BLaER1 treated with 17β-estradiol and CSF1 and Interleukin-3, amounts not matched to agents 10 nM and 100 nM (cell line): ENCODE data around the gene PNMA8A.

Source experiments
- H3K27ac ChIP-seq, 11 experiments: shearing (Covaris generic); formaldehyde crosslinking; 2 replicates each; pipeline ENCODE4 v1.8.1; 2022
- H3K27me3 ChIP-seq, 11 experiments: shearing (Covaris generic); formaldehyde crosslinking; 2 replicates each; pipeline ENCODE4 v1.8.1; 2022
- H3K36me3 ChIP-seq, 11 experiments: shearing (Covaris generic); formaldehyde crosslinking; 2 replicates each; pipeline ENCODE4 v1.8.1; 2022
- H3K4me1 ChIP-seq, 10 experiments: shearing (Covaris generic); formaldehyde crosslinking; 2 replicates each; pipeline ENCODE4 v1.8.1; 2022
- H3K4me2 ChIP-seq, 11 experiments: shearing (Covaris generic); formaldehyde crosslinking; 2 replicates each; pipeline ENCODE4 v1.8.1; 2022
- H3K4me3 ChIP-seq, 10 experiments: shearing (Covaris generic); formaldehyde crosslinking; 2 replicates each; pipeline ENCODE4 v1.8.1; 2022
- H3K9ac ChIP-seq, 11 experiments: shearing (Covaris generic); formaldehyde crosslinking; 2 replicates each; pipeline ENCODE4 v1.8.1; 2022
- H3K9me3 ChIP-seq, 11 experiments: shearing (Covaris generic); formaldehyde crosslinking; replicated peaks in 1 of 11; 2 replicates each; pipeline ENCODE4 v1.8.1; 2022
- H4K20me1 ChIP-seq, 11 experiments: shearing (Covaris generic); formaldehyde crosslinking; 2 replicates each; pipeline ENCODE4 v1.8.1; 2022
- Cebpa-rat ChIP-seq, 11 experiments: shearing (Covaris generic); IDR thresholded peaks; 2 replicates each; pipeline ENCODE4 v1.8.1; 2022

The PNMA8A gene

DNA sequence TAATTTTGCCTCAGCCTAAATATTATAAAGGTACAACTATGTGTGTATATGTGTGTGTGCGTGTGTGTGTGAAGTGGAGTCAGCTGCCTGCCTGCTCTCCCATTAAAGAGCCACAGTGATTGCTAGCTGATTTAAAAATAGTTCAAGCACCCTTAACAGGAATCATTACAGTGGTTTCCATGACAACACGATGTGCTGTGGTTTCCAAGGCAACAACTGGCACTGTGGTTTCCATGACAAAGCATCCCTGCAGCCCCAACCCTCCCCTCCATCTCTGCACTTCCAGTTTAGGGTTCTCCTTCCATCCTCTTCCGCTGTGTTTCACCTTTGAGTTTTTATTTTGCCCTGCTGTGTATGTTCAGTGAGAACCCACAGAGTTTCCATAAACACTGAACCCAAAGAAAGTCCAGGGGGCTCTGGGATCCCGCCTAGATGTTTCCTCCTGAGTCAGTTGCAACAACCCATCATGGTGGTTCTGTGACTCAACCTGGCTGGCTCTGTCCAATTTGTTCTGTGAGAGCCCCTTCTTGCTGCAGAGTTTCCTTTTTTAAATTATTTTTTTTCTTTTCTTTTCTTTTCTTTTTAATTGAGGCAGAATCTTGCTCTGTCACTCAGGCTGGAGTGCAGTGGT, 7.1 kb upstream of the PNMA8A start:
- H3K4me3 ChIP-seq: no peak overlapping the region
- H3K4me1 ChIP-seq: peaks cover 27 to 59% (median 45%) of the 10 kb centered on the region in 10 experiments
- H3K9me3 ChIP-seq: no peaks in the 10 kb centered on the region
- H3K27ac ChIP-seq: peak overlapping the region in 2 of 11 experiments; percentile 52 to 53; a peak in 3 of 22 replicates
- H3K9ac ChIP-seq: no peak overlapping the region
- peak overlapping the region in 9 of 11 experiments; percentile 31 to 77 (median 52); a peak in 18 of 22 replicates for H3K4me2 ChIP-seq
- no peaks in the 10 kb centered on the region for H4K20me1 ChIP-seq
- H3K36me3 ChIP-seq: no peaks in the 10 kb centered on the region
- no peaks in the 10 kb centered on the region for H3K27me3 ChIP-seq
- no peak for TF ChIP-seq Cebpa-rat (IDR thresholded peaks at IDR 0.05)

GRCh38 chr19:46475986-46476385, 4.6 kb upstream of the PNMA8A start:
- Histone ChIP-seq H4K20me1 (no peaks in the 10 kb centered on the region), H3K4me3 (no peak overlapping the region), H3K4me2 (0 out of 22 replicates have a peak overlapping the region, but pooled peaks of 1 of the 11 experiments have one; percentile 29), H3K27me3 (no peaks in the 10 kb centered on the region), H3K36me3 (no peaks in the 10 kb centered on the region), H3K27ac (no peak overlapping the region), H3K4me1 (peaks cover 35 to 70% (median 57%) of the 10 kb centered on the region in 10 experiments), H3K9ac (no peak overlapping the region), H3K9me3 (no peaks in the 10 kb centered on the region)
- no peak for TF ChIP-seq Cebpa-rat (IDR thresholded peaks at IDR 0.05)

- Histone ChIP-seq H3K4me2 (peak overlapping the region; percentile 65 to 87 (median 77)), H3K9me3 (no peaks in the 10 kb centered on the region), H3K4me1 (peaks cover 35 to 84% (median 75%) of the 10 kb centered on the region in 10 experiments), H4K20me1 (no peaks in the 10 kb centered on the region), H3K27me3 (no peaks in the 10 kb centered on the region), H3K4me3 (no peak overlapping the region; a peak in 1 of 20 replicates), H3K27ac (peak overlapping the region in 8 of 11 experiments; percentile 15 to 93 (median 68); a peak in 15 of 22 replicates), H3K36me3 (no peaks in the 10 kb centered on the region), H3K9ac (peak overlapping the region in 6 of 11 experiments; percentile 17 to 59 (median 42); a peak in 10 of 22 replicates)
- no peak for TF ChIP-seq Cebpa-rat (IDR thresholded peaks at IDR 0.05)
Measured at GRCh38 chr19:46474211-46474610, 2.8 kb upstream of the PNMA8A start.

DNA sequence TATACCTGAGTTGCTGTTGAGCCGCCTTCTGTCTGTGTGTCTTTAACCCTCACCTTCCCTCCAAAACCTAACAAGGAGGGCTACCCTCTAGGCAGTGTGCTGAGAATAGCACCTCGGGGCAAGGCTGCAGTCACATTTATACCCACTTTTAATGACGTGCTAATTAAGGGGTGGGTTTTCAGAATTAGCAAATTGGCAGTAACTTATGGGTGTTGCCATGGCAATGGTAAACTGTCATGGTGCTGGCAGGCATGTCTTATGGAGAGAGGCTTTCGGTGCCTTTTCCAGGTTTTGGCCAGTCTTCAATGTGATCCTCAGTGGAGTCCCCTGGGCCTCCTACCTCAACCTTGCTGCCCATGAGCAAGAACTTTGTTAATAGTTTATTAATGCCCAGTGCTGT, 1.2 kb upstream of the PNMA8A start:
- Histone ChIP-seq H3K4me1 (peaks cover 31 to 87% (median 78%) of the 10 kb centered on the region in 10 experiments), H3K9ac (no peak overlapping the region), H4K20me1 (no peaks in the 10 kb centered on the region), H3K27ac (peak overlapping the region in 6 of 11 experiments; percentile 55 to 93 (median 72); a peak in 11 of 22 replicates), H3K27me3 (no peaks in the 10 kb centered on the region), H3K4me3 (no peak overlapping the region), H3K36me3 (no peaks in the 10 kb centered on the region), H3K9me3 (no peaks in the 10 kb centered on the region), H3K4me2 (peak overlapping the region in 9 of 11 experiments; percentile 70 to 87 (median 77); a peak in 16 of 22 replicates)
- no peak for TF ChIP-seq Cebpa-rat (IDR thresholded peaks at IDR 0.05)

DNA sequence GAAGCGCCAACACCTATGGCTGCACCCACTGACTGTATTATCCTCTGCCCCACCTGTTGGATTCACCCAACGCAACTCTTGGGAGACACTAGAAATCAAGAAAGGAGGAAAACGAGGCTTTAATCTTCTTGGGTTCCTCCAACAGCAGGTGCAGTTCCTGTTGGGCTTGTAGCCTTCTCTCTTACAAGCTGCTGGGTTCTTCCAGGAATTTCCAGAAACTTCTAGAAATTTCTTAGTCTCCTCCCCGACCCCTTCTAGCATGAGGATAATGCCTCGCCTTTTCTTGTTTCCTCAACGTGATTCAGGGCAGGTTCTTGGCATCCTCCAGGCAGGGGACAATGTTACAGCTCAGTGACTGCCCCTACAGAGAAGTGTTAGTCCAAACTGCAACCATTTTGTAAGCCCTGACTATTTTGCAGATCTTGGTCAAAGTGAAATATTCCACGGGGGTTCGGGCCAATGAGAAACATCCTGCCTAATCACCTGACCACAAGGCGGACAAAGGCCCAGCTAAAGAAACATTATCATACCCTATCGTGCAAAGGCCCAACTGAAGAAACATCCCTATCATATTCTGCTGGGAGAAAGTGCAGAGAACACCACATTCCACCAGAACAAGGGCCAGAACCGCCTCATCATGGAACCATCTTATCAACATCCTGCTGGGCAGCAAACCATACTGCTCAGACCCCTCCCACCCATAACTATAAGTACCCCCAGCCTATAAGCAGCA, 614 bp upstream of the PNMA8A start:
- no peaks in the 10 kb centered on the region for H3K27me3 ChIP-seq

GRCh38 chr19:46470376-46470775, 987 bp downstream of the PNMA8A start:
- no peaks in the 10 kb centered on the region for H3K9me3 ChIP-seq
- H3K9ac ChIP-seq: peak overlapping the region in 4 of 11 experiments; percentile 18 to 62 (median 32); a peak in 3 of 22 replicates
- H3K36me3 ChIP-seq: no peaks in the 10 kb centered on the region
- H3K4me2 ChIP-seq: peak overlapping the region in 9 of 11 experiments; percentile 43 to 87 (median 76); a peak in 18 of 22 replicates
- peak overlapping the region in 6 of 11 experiments; percentile 4 to 93 (median 90); a peak in 9 of 22 replicates for H3K27ac ChIP-seq
- H3K4me1 ChIP-seq: peaks cover 35 to 100% (median 93%) of the 10 kb centered on the region in 10 experiments
- no peak for TF ChIP-seq Cebpa-rat (IDR thresholded peaks at IDR 0.05)
- no peaks in the 10 kb centered on the region for H4K20me1 ChIP-seq
- no peak overlapping the region for H3K4me3 ChIP-seq
- no peaks in the 10 kb centered on the region for H3K27me3 ChIP-seq

More for the DNA sequence above, 614 bp upstream of the PNMA8A start:
- peaks cover 32 to 87% (median 79%) of the 10 kb centered on the region in 10 experiments for H3K4me1 ChIP-seq
- no peaks in the 10 kb centered on the region for H3K9me3 ChIP-seq
- no peaks in the 10 kb centered on the region for H4K20me1 ChIP-seq
- no peak overlapping the region for H3K9ac ChIP-seq
- TF ChIP-seq Cebpa-rat (IDR thresholded peaks at IDR 0.05): no peak
- no peak overlapping the region for H3K4me3 ChIP-seq
- H3K36me3 ChIP-seq: no peaks in the 10 kb centered on the region
- peak overlapping the region in 4 of 11 experiments; percentile 15 to 93 (median 92); a peak in 5 of 22 replicates for H3K27ac ChIP-seq
- peak overlapping the region in 8 of 11 experiments; percentile 70 to 87 (median 78); a peak in 15 of 22 replicates for H3K4me2 ChIP-seq

- no peak for TF ChIP-seq Cebpa-rat (IDR thresholded peaks at IDR 0.05)
- Histone ChIP-seq H3K4me3 (no peak overlapping the region), H3K9ac (peak overlapping the region in 2 of 11 experiments; percentile 29 to 62; a peak in 2 of 22 replicates), H3K36me3 (no peaks in the 10 kb centered on the region), H3K4me2 (peak overlapping the region in 10 of 11 experiments; percentile 28 to 87 (median 76); a peak in 19 of 22 replicates), H3K27me3 (no peaks in the 10 kb centered on the region), H3K27ac (peak overlapping the region in 6 of 11 experiments; percentile 2 to 93 (median 90); a peak in 10 of 22 replicates), H3K4me1 (peaks cover 34 to 100% (median 98%) of the 10 kb centered on the region in 10 experiments), H3K9me3 (no peaks in the 10 kb centered on the region), H4K20me1 (no peaks in the 10 kb centered on the region)
Measured at GRCh38 chr19:46469541-46470185, 1.7 kb downstream of the PNMA8A start.

DNA sequence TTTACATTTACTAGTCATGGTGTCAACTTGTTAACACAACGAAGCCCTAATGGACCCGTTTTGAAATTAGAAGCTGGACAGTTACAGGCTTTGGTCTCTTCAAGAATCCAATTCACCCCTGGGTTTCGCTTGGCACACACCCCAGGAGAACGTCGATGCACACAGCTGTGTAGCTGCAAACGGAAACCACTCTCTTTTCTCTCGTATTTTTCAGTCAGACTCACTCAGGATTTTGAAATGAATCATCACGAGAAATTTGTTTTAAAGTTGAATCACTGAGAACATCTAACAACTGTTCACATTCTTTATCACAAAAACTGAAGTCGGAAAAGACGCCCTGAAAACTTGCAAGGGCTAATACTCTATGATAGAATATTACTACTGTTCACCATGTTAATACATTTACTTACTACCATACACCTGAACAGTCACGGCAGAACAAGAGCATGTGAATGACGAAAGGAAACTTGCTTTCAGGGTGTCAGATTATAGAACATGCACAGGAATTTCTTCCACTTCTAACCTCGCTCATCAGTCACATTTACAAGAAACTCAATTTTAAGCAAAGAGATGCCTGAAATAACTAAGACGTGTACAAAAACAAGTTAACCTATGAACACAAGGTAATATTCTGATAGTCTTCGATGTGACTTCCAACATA, 4.7 kb downstream of the PNMA8A start:
- Histone ChIP-seq H3K4me2 (peak overlapping the region; percentile 52 to 91 (median 77)), H3K9ac (peak overlapping the region in 8 of 11 experiments; percentile 24 to 81 (median 68); a peak in 16 of 22 replicates), H3K9me3 (no peaks in the 10 kb centered on the region), H4K20me1 (no peaks in the 10 kb centered on the region), H3K27me3 (no peaks in the 10 kb centered on the region), H3K36me3 (no peaks in the 10 kb centered on the region), H3K27ac (peak overlapping the region in 8 of 11 experiments; percentile 45 to 93 (median 84); a peak in 17 of 22 replicates), H3K4me3 (peak overlapping the region in 8 of 10 experiments; percentile 1 to 45 (median 21); a peak in 8 of 20 replicates), H3K4me1 (peaks cover 14 to 100% (median 95%) of the 10 kb centered on the region in 10 experiments)
- TF ChIP-seq Cebpa-rat (IDR thresholded peaks at IDR 0.05): peak in 3 of 11 experiments; percentile 53 to 84 (median 57); a peak in 4 of 22 replicates
